Measurements from ENCODE around the gene ADAMTS17. TPM values are rescaled to one million over a fixed set of nuclear protein-coding genes. Genes with fewer than 3 reads are reported as not detected.

Gene ADAMTS17
- polyA plus RNA-seq, 1 donor = 4.0 TPM

DNA sequence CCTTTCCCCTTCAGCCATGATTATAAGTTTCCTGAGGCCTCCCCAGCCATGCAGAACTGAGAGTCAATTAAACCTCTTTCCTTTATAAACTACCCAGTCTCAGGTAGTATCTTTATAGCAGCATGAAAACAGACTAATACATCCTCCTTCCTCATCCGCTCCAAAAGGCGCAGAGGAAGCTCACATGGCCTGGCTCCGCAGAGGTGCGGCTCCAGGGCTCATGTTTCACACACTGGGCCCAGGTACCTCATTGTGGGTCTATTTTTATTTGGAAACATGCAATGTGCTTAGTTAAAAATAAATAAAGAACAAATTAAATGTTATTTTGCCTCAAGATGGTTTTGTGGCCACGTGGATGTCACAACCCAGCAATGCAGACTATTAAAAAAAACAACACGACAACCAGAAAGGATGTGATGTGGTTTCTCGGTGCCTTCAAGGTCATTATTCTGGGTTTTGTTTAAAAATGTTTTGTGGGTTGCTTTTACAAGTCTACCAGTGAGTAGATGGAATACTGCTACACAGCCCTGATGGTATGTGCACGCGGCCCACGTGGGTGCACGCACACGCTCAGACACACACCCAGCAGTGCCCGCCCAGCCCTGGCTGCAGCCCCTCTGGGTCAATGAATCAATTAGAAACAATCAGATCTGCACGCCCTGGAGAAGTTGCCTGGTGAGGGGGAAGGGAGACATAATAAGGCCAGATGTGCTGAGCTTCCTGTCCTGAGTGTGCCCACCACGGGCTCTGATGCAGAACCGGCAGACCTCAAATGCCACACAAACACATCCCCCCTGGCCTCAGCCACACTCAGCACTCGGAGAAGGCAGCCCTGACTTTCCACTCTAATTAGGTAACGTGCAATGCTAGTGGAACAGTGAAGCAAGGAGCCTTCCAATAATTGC is 140.1 kb downstream of the ADAMTS17 start:
- no peak for DNase-seq (ENCODE audit: low read depth)

DNA sequence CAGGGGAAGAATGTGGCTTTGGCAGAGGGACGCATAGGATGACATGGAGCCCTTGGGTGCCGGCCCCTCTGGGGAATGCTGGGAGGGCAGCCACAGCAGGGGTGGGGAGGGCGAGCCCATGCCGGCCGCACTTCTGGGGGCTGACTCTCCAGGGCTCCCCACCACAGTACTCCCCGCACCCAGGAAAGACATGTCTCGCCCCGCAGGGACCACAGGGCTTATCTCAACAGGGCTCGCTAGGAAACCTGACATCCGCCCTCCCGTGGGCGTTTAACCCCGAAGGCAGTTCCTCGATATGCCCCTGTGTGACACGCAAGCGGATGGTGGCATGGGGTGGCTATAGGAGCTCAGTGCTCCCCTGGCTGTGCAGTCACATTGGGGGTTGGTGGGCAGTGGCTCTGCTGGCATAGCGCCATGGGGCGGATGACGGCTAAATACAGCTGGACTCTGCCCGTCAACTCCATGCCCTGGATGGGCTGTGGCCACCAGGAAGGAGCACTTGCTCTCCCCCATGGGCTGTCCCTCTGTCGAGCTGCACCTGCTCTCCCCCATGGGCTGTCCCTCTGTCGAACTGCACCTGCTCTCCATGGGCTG is 141.4 kb downstream of the ADAMTS17 start:
- no peak for DNase-seq (ENCODE audit: low read depth)

DNA sequence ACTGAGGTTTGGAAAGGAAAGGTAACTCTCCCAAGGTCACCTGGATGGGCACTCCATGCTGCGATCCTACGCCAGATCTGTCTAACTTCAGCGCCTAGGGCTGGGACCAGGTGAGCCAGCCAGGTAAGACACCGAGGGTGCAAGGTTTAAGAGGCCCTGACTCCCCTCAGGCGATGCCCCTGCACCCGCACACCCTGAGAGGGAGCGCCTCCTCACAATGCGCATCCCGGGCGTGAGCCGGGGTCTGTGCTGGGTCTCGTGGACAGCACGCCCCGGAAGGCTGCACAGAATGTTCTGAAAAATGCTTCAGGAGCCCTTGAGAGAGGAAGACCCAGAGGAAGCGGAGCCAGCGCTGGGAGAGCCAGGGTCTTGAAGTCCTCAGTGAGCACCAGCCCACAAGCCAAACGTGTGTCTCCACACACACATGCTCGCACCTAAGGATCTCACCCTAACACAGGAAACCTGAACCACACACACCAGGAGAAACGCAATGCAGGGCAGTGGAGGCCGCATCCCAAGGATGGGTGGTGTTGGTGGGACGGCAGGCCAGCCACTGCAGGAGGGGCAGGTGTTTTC is 142.0 kb downstream of the ADAMTS17 start:
- no peak for DNase-seq (ENCODE audit: low read depth)

DNA sequence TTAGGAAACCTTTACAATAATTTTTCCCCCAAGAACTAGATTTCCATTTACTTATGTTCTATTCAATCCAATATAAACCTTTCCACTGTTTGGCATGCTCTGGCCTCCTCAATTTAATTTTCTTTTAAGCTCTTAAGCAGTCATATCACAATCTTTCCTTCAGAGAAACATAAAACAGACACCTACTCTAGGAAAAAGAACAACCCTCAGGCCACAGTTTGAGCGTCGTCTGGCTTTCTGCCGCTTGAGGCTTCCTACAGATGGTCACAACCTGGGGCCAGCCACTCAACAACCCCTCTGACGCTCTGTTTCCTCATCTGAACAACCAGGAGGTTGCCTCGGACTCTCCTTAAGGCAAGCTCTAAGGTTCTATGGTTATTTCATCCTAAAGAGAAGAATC is 143.3 kb downstream of the ADAMTS17 start:
- DNase-seq (ENCODE audit: low read depth) = no peak

DNA sequence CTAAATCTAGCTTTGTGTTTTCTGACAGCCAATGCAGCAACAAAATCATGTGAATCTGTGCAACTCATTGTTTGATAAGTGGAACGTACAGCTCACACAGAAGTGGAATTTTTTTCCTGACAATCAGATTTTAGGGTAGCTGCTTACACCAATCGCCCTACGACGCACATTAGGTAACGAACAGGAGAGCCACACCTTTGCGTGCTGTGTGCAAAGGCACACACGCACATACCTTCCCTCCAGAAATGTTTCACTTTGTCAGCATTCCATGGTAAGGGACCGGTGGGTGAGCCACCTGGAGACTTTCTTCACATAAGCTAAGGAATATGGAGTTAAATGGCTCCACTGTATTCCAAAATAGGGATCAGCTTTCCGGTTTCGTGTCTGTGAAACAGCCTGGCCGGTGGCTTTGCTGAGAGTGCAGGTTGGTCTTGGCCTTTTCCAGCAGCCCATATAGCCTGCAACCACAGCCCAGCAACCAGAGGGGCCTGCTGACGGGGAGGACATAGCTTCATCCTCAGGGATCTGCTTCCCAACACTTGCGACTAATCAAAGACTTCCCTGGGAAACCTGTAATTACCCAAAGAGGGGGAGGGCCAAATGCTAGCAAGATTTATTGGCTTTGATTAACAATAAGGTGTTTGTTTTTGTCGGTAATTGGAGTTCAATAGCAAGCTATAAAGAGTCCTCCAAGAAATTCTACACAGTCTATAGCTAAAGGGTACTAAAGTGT is 145.3 kb downstream of the ADAMTS17 start:
- DNase-seq (ENCODE audit: low read depth) = no peak

DNA sequence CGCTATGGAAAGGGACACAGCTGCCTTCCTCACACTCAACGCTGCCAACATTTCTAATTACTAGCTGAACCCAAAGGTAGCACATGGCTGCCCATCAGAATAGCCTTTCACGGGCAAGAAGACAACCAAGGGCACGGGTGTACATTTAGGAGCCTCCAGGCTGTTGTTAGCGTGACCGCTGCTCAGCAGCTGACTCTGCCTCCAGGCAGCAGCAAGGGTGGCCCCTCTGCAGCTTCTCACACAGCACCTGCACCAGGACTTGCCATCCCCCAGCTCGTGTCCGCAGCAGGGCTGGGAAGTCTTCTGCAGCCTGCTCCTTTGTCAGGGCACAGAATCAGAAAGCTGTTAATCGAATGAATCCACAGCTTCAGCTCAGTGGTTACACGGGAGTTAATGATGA is 146.8 kb downstream of the ADAMTS17 start:
- no peak for DNase-seq (ENCODE audit: low read depth)

DNA sequence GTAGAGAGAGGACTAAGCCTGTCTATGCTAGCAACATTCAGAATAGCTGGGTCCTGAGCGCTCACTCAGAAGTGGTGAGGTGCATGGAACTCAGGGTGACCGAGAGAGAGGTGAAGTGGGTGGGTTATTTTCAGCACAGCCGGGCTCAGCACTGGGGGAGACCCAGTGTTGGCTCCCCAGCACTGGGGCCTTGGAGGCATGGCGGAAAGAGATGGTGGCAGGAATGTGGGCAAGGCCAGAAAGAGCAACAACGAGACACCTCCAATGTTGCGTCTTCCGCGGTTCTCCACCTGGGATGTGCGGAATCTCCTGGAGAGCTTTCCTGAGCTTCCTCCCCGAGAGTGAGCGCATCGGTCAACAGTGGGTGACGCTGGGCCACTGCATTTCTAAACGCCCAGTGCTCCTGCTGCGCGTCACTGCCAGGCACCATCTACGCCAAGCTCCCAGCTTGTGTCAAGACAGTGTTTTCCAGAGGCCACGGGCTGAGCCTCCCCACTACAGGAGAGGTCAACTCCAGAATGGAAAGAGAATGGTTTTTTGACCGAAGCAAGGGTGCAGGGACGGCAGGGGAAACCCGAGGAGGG is 148.4 kb downstream of the ADAMTS17 start:
- DNase-seq (ENCODE audit: low read depth) = no peak

DNA sequence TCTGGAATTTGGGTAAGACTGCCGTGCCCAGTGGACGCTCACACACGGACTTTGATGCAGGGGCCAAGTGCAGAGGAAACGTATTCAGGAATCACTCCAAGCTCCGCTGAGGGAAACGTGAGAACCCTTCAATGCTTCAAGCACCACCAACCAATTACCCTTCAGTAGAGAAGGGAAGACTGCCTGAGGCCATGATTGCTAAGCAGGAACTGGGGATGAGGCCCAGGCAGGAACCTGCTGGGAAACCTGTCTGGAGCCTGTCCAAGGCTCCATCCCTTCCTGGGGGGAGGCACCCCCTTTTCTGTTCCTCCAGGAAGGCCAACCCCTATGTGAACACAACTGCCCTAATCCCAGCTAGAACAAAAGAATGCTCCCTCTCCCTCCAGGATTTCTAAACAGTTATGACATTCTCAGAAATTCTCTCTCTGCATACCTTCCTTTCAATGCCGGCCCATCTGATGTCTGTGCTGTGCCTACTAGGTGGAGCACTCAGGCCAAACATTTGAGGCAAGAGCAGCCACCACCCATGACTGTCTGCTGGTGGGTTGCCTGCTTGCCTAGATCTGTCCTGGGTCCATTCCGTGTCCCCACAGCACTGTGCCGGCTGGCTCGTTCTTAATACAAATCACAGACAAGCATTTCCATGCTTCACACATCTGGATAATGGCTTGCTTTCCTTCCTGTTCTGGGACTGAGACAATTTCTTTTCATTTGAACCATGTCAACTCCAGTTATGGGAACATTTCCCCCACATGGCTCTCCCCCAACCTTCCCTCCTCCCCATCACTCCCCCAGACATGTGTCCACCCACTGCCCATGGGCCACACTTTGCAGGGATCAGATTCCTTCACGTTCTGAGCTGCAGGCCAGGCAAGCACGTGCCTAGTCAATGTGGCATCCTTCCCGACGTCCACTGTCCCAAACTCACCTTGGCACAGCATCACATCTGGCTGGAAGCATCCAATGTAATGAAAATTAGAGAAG is 149.4 kb downstream of the ADAMTS17 start:
- no peak for DNase-seq (ENCODE audit: low read depth)

DNA sequence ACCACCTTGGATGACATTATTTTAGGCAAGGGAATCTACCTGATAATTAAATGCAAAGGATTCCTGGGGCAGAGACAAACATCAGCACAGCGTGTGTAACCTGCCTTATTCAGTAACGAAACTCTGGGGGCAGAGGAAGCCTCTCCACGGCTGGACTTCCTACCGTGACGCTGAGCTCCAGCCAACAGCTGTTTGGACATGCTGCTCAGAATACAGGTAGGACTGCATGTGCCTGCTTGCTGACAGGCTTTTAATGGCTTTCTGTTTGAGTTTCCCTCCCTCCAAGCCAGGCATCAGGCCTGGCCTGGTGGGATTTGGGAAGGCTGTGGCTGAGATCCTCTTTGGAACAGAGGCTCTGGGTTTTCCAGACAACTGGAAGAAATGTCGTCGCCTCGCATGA is 150.6 kb downstream of the ADAMTS17 start:
- no peak for DNase-seq (ENCODE audit: low read depth)

DNA sequence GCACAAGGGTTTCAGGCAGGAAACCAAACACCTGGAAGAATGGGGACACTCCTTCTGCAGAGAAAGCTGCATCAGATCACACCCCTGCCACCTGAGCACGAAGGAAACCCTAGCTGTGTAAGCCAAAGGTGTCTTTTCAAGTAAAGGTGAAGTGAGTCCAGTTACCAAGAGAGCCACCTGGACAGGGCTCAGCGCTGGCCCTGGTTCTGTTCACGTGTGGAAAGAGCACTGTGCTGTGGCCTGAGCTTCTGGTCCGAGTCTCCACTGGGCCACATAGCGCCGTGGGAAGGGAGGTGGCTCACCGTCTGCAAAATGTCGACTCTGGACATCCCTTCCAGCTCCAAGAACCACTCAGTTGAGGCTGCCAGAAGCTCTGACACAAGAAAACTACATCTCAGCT is 151.1 kb downstream of the ADAMTS17 start:
- no peak for DNase-seq (ENCODE audit: low read depth)

DNA sequence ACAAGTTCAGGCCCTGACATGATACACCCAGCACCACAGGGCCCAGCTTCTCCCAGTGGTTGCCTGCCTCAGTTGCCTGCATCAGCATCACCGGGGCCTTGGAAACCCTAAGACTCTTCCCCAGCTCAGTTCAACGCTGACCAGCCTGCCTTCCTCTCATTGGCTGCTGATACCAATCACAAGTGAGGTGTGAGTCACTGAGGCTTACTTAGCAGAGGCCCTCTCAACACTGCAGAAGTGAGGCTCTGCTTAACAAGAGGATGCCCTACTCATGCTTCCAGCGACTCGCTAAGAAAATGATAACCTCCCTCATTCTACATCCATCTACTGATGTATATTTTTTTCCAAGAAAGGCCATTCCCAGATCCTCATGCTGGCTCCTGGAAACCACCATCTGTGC is 151.9 kb downstream of the ADAMTS17 start:
- no peak for DNase-seq (ENCODE audit: low read depth)

DNA sequence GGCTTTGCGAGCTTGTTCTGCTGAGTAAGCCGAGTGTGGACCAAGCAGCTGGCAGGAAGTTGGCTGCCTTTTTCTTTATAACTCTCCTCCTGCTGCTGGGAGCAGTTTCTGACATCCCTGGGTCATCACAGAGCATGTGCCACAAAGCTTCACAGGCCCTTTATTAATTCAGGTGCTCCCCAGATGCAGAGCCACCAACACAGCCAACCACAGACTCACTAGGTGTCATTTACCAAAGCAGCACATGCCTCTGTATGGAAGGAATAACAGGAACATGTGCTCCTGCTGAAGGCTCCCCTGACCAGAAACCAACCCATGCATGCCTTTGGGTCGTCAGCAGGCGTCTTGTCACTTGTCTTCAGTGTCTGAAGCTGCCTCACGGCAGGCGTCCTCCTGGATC is 152.5 kb downstream of the ADAMTS17 start:
- no peak for DNase-seq (ENCODE audit: low read depth)

DNA sequence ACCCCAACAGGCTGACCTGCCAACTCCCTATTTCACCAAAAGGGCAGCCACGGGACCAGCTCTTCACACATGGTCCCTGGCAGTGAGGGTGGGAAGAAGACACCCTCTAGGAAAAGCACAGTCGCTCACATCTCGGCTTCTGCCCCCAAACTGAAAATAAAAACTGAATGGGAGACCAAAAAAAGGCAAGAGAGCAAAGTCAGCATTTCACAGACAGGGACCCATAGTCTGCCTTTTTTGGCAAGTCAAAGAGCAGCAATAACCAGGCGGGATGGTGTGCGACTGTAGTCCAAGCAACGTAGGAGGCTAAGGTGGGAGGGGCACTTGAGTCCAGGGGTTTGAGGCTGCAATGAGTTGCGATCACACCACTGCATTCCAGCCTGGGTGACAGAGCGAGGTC is 154.1 kb downstream of the ADAMTS17 start:
- no peak for DNase-seq (ENCODE audit: low read depth)

DNA sequence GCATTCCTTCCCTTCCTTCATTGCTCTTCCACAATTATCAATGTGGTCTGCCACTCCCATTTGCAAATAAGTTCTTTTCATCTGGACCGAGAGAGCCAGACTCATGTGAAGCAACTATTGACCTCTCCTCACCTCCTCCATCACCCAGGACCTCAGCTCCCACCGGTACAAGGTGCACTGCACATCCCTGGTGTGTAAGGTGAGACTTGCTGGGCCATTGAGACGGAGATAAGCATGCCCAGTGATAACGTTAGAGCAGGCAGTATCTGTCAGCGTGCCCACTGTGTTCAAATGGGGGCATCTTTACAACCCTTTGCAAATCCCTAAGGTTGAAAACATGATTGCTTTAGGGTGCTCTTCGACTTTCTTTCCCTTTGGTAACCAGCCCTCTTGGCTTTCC is 154.8 kb downstream of the ADAMTS17 start:
- DNase-seq (ENCODE audit: low read depth) = no peak

DNA sequence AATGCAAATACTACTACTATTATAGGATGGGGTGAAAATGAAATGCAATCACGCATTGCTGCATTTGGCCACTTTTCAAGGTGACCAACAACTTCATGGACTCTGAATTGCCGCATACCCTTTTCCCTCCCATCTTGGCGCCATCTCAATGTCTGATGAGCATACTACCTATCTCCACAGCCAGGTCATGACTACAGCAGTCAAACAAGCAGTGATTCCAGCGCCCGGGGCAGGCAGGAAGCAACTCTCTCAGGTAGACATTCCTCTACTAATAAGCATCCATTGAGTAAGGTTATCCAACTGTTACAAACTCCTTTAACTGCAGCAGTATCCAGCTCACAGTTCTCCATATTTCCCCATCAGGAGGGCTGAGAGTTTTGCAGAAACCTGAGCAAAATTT is 155.4 kb downstream of the ADAMTS17 start:
- no peak for DNase-seq (ENCODE audit: low read depth)

DNA sequence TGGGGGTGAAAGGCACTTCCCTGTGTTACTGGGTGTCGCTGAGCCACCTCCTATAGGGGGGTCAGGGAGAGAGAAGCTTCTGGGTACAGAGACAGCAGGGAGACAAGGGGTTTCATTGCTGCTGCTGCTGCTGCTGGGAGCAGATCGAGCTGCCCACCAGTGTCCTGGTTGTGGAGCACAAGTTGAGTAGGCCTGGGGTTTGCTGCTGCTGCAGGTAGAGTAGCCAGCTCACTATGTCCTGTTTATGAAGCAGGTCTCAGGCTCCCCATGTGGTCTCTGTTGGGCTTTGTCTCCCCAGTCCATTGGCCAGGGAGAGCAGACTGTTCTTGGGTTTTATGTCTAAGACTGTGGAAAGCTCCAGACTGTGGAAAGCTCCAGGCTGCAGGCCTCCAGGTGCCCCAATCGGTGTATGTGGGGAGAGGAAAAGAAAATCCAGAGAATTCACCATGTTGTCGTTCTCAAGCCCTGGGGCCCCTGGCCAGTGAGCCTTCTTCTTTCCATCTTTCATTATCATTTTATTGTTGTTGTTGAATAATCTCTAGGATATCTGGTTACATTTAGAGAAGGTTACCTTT is 157.8 kb downstream of the ADAMTS17 start:
- DNase-seq (ENCODE audit: low read depth) = no peak

DNA sequence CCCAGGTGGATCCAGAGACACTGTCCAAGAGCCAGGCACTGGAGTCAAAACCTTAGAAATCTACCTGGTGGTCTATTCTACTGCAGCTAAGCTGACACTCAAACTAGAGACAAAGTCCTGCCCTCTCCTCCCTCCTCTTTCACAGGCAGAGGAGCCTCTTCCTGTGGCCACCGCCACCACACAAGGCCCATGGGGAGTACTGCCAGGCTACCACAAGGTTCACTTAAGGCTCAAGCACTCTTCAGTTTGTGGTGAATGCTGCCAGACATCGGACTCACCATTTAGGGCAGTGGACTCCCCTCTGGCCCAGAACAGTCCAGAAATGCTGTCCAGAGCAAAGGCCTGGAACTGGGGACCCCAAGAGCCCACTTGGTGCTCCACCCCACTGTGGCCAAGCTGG is 160.9 kb downstream of the ADAMTS17 start:
- no peak for DNase-seq (ENCODE audit: low read depth)

DNA sequence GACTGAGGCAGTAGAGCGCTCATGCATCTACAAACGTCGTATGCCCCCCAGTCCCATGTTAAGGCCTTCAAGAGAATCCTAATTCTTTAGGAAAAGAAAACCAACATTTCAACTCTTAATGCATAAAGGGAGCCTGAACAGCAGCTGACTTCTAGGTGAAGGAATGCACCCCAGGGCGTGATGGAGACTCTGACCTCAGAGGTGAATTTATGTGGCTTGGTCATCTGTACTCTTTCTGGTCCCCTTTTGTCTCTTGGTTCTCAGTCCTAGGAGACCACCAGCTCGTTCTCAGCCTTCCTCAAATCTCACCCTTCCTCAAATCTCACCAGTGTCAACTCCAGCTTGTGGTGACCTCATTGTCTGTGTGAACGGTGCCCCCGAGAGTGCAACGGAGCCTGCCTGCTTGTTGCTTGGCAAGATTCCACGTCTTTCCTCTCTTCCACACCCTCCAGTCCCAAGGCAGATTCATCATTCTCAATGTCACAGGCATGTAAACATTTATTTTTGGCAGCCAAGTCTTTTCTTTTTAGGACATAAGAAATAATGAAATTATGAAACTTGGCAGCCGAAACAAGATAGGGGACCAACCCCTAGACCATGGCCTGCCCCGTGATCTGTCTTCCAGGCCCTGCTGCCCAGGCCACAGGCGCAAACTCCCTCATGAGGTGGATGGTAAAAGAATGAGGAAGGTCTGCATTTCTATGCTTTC is 166.2 kb downstream of the ADAMTS17 start:
- DNase-seq (ENCODE audit: low read depth) = no peak

DNA sequence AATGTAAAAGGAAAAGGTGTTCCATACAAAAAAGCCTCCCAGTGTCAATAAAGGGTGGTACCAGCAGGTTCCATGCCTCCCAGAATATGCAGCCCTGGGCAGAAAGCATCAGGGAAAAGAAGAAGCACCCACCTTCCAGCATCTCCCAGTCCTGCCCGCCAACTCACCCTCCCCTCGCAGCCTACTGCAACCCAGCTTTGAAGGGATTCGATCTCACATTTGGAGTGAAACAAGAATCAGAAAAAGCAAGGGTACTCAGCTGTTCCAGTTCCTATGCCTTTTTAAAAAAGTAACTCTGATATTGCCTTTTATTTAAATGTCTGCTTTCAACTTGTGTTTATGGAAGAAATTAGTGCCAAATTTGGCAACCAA is 166.9 kb downstream of the ADAMTS17 start:
- no peak for DNase-seq (ENCODE audit: low read depth)

Measured in forelimb muscle (tissue), 1 donor.